Ascending aorta (tissue), 2 donors: ENCODE results near the gene EPC1. TPM values are rescaled to one million over a fixed set of nuclear protein-coding genes. Genes with fewer than 3 reads are reported as not detected.

Source experiments
- DNase-seq, 2 donors: peaks; one replicate each; pipeline ENCODE4 v3.0.0-alpha.2; 2019; ENCODE audit warnings: low spot score in 2 of 2
- H3K27ac ChIP-seq, 2 donors: fragments of 200-600 bp; sonication (generic); one replicate each; pipeline ENCODE4 v1.5.1; 2016 to 2017; ENCODE audit warnings: mild to moderate bottlenecking in 1 of 2
- H3K27me3 ChIP-seq: fragments of 200-600 bp; sonication (generic); one replicate; pipeline ENCODE4 v1.5.1; 2017
- H3K36me3 ChIP-seq, 2 donors: fragments of 200-600 bp; sonication (generic); one replicate each; pipeline ENCODE4 v1.5.1; 2016
- H3K4me1 ChIP-seq, 2 donors: fragments of 200-600 bp; sonication (generic); one replicate each; pipeline ENCODE4 v1.5.1; 2016 to 2017; ENCODE audit warnings: mild to moderate bottlenecking in 1 of 2
- H3K4me3 ChIP-seq, 2 donors: fragments of 200-600 bp; sonication (generic); one replicate each; pipeline ENCODE4 v1.5.1; 2016 to 2017; ENCODE audit warnings: mild to moderate bottlenecking in 1 of 2
- H3K9me3 ChIP-seq, 2 donors: fragments of 200-600 bp; sonication (generic); one replicate each; pipeline ENCODE4 v1.5.1; 2016
- intact Hi-C: fragments of 100-400 bp; cut with DNase I; formaldehyde crosslinking; loops from one replicate; pipeline ENCODE4 v1.15.1; 2023
- total RNA-seq: library from RNA; depleted of rRNA; stranded (reverse); fragments of >200 nt; gene quantifications from one replicate; pipeline ENCODE4 v1.1.0, GENCODE V29; 2016
- TF ChIP-seq, protein P1 (sequence below), 3 experiments: fragments of 200-600 bp in 2 of 3; fragments of 450-650 bp in 1 of 3; sonication (generic) in 2 of 3; IDR thresholded peaks; one replicate each; pipeline ENCODE4 v1.5.1; 2016 to 2019; ENCODE audit warnings: antibody characterized with exemption in 3 of 3, mild to moderate bottlenecking in 1 of 3, moderate library complexity in 1 of 3

The EPC1 gene
- total RNA-seq, 1 donor from 2014 or later, result 31.4 TPM

- TF ChIP-seq, protein P1, sequence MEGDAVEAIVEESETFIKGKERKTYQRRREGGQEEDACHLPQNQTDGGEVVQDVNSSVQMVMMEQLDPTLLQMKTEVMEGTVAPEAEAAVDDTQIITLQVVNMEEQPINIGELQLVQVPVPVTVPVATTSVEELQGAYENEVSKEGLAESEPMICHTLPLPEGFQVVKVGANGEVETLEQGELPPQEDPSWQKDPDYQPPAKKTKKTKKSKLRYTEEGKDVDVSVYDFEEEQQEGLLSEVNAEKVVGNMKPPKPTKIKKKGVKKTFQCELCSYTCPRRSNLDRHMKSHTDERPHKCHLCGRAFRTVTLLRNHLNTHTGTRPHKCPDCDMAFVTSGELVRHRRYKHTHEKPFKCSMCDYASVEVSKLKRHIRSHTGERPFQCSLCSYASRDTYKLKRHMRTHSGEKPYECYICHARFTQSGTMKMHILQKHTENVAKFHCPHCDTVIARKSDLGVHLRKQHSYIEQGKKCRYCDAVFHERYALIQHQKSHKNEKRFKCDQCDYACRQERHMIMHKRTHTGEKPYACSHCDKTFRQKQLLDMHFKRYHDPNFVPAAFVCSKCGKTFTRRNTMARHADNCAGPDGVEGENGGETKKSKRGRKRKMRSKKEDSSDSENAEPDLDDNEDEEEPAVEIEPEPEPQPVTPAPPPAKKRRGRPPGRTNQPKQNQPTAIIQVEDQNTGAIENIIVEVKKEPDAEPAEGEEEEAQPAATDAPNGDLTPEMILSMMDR (IDR thresholded peaks at IDR 0.05), result no peak
- DNase-seq, result no peak
- Histone ChIP-seq H3K27me3 (no peaks in the 10 kb centered on the region), H3K9me3 (no peaks in the 10 kb centered on the region), H3K27ac (no peak overlapping the region), H3K36me3 (no peaks in the 10 kb centered on the region), H3K4me1 (no peaks in the 10 kb centered on the region), H3K4me3 (no peak overlapping the region)
- intact Hi-C loops, result no loop called here
Measured at GRCh38 chr10:32246685-32247084, 100.3 kb downstream of the EPC1 start.

DNA sequence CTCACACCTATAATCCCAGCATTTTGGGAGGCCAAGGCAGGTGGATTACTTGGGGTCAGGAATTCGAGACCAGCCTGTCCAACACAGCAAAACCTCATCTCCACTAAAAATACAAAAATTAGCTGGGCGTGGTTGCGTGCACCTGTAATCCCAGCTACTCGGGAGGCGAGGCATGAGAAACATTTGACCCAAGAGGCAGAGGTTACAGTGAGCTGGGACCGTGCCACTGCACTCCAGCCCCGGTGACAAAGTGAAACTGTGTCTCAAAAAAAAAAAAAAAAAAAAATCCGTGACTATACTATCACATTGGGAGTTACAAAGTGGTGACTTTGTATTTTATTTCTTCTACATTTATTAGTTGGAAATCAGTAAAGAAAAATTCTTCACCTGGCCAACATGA is 101.2 kb downstream of the EPC1 start:
- TF ChIP-seq, protein P1 (IDR thresholded peaks at IDR 0.05), result no peak
- Histone ChIP-seq H3K27ac (no peak overlapping the region), H3K9me3 (no peaks in the 10 kb centered on the region), H3K4me3 (no peak overlapping the region), H3K27me3 (no peaks in the 10 kb centered on the region), H3K36me3 (no peaks in the 10 kb centered on the region), H3K4me1 (no peaks in the 10 kb centered on the region)
- intact Hi-C loops, result no loop called here
- no peak for DNase-seq

DNA sequence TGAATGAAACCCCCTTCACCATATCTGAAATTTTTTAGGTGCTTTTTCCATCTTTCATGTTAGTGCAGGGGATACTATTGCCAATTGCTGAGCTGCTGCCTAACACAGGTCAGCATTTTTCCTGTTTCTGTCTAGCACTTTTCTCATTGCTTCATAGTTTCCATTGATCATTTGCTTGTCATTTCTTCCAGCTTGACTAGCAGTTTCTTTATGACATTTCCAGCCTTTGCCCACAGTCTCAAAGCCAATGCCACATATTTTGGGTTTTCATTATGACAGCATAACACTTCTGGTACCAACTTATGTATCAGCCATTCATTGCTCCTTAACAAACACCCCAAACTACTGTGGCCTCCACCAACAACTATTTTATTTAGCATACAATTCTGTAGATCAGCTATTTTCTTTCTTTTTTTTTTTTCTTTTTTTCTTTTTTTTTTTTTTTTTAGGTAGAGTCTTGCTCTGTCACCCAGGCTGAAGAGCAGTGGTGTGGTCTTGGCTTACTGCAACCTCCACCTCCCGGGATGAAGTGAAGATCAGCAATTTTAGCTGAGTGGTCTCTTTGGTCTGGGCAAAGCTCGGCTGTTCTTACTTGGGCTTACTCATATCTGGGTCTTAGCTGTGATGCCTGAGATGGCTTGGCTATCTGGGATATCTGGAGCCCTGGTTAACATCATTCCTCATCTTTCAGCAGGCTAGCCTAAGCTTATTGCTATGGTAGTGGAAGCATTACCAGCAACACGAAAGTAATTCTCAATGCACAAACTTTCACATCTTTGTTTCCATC is 102.3 kb downstream of the EPC1 start:
- no peaks in the 10 kb centered on the region for H3K9me3 ChIP-seq
- TF ChIP-seq, protein P1 (IDR thresholded peaks at IDR 0.05), result no peak
- no peaks in the 10 kb centered on the region for H3K27me3 ChIP-seq
- intact Hi-C loops, result no loop called here
- no peak overlapping the region for H3K4me3 ChIP-seq
- no peaks in the 10 kb centered on the region for H3K36me3 ChIP-seq
- no peak overlapping the region for H3K27ac ChIP-seq
- no peaks in the 10 kb centered on the region for H3K4me1 ChIP-seq
- DNase-seq, result no peak

DNA sequence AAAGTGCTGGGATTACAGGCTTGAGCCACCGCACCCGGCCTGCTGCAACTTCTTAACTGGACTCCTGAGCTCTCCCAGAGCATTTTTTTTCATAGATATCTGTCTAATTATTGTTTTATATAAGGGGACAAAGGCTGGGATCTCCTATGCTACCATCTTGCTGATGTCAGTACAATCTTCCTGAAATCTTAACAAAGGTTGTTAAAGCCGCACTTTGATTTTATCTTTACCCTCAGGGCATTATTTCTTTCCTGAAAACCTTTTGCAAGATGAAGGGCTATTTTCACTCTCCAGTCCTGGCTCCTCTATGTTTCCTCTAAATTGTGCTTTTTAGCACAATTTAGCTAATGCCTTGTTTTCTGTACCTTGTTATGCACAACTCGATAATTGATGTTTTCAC is 102.9 kb downstream of the EPC1 start:
- DNase-seq, result no peak
- Histone ChIP-seq H3K9me3 (no peaks in the 10 kb centered on the region), H3K27ac (no peak overlapping the region), H3K27me3 (no peaks in the 10 kb centered on the region), H3K4me1 (no peaks in the 10 kb centered on the region), H3K4me3 (no peak overlapping the region), H3K36me3 (no peaks in the 10 kb centered on the region)
- TF ChIP-seq, protein P1 (IDR thresholded peaks at IDR 0.05), result no peak
- intact Hi-C loops, result no loop called here

DNA sequence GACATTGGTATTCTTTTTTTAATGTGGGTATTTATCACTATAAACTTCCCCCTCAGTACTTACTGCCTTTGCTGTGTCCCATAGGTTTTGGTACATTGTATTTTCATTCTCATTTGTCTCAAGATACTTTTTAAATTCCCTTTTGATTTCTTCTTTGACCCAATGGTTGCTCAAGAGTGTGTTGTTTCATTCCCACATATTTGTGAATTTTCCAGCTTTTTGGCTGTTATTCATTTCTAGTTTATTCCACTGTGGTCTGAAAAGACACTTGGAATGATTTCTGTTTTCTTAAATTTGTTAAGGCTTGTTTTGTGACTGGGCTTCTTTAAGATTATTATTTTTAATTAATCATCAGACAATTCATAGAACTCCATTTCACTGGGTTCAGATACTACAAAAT is 105.0 kb downstream of the EPC1 start:
- H3K4me3 ChIP-seq, result no peak overlapping the region
- TF ChIP-seq, protein P1 (IDR thresholded peaks at IDR 0.05), result no peak

More for the DNA sequence above, 105.0 kb downstream of the EPC1 start:
- Histone ChIP-seq H3K9me3 (no peaks in the 10 kb centered on the region), H3K27ac (no peak overlapping the region), H3K4me1 (no peaks in the 10 kb centered on the region), H3K36me3 (no peaks in the 10 kb centered on the region), H3K27me3 (no peaks in the 10 kb centered on the region)
- intact Hi-C loops, result no loop called here
- DNase-seq, result no peak
